ENCODE measurements around the gene BCKDK. TPM values are rescaled to one million over a fixed set of nuclear protein-coding genes. Genes with fewer than 3 reads are reported as not detected.

The BCKDK gene
- total RNA-seq, 1 experiment from 2014 or later: 58.3 TPM

GRCh38 chr16:31108035-31108793 lies at the start of gene BCKDK (continued):
- TF ChIP-seq, protein P1, sequence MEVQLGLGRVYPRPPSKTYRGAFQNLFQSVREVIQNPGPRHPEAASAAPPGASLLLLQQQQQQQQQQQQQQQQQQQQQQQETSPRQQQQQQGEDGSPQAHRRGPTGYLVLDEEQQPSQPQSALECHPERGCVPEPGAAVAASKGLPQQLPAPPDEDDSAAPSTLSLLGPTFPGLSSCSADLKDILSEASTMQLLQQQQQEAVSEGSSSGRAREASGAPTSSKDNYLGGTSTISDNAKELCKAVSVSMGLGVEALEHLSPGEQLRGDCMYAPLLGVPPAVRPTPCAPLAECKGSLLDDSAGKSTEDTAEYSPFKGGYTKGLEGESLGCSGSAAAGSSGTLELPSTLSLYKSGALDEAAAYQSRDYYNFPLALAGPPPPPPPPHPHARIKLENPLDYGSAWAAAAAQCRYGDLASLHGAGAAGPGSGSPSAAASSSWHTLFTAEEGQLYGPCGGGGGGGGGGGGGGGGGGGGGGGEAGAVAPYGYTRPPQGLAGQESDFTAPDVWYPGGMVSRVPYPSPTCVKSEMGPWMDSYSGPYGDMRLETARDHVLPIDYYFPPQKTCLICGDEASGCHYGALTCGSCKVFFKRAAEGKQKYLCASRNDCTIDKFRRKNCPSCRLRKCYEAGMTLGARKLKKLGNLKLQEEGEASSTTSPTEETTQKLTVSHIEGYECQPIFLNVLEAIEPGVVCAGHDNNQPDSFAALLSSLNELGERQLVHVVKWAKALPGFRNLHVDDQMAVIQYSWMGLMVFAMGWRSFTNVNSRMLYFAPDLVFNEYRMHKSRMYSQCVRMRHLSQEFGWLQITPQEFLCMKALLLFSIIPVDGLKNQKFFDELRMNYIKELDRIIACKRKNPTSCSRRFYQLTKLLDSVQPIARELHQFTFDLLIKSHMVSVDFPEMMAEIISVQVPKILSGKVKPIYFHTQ (CRISPR knock-in tag; IDR thresholded peaks at IDR 0.05): no peak

- Mint-ChIP-seq H3K36me3 (peaks cover 26% of the 10 kb centered on the region), H3K27me3 (ENCODE audit: low read depth) (no peaks in the 10 kb centered on the region), H3K27ac (no peak overlapping the region), H3K4me3 (no peak overlapping the region), H3K9me3 (no peaks in the 10 kb centered on the region), H3K4me1 (no peaks in the 10 kb centered on the region)
- ATAC-seq (no peak), DNase-seq (ENCODE audit: low spot score) (no peak)
- CTCF ChIA-PET: interaction anchor here (1.1 to 1.5 kb wide), 2 partner anchors 19 to 76 kb away, joined by 4 to 6 read pairs; partner anchors contain the start of gene HSD3B7
- TF ChIP-seq, protein P2, sequence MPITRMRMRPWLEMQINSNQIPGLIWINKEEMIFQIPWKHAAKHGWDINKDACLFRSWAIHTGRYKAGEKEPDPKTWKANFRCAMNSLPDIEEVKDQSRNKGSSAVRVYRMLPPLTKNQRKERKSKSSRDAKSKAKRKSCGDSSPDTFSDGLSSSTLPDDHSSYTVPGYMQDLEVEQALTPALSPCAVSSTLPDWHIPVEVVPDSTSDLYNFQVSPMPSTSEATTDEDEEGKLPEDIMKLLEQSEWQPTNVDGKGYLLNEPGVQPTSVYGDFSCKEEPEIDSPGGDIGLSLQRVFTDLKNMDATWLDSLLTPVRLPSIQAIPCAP (CRISPR knock-in tag; IDR thresholded peaks at IDR 0.05): no peak
- TF ChIP-seq, protein P3, sequence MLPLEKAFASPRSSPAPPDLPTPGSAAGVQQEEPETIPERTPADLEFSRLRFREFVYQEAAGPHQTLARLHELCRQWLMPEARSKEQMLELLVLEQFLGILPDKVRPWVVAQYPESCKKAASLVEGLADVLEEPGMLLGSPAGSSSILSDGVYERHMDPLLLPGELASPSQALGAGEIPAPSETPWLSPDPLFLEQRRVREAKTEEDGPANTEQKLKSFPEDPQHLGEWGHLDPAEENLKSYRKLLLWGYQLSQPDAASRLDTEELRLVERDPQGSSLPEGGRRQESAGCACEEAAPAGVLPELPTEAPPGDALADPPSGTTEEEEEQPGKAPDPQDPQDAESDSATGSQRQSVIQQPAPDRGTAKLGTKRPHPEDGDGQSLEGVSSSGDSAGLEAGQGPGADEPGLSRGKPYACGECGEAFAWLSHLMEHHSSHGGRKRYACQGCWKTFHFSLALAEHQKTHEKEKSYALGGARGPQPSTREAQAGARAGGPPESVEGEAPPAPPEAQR (CRISPR knock-in tag; IDR thresholded peaks at IDR 0.05): no peak
- TF ChIP-seq, protein P4, sequence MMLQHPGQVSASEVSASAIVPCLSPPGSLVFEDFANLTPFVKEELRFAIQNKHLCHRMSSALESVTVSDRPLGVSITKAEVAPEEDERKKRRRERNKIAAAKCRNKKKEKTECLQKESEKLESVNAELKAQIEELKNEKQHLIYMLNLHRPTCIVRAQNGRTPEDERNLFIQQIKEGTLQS (CRISPR knock-in tag; conservative IDR thresholded peaks at IDR 0.05): no peak
- TF ChIP-seq NR2C2 (CRISPR knock-in tag; IDR thresholded peaks at IDR 0.05) (no peak), ZNF219 (CRISPR knock-in tag; IDR thresholded peaks at IDR 0.05; ENCODE audit: borderline replicate concordance) (no peak)
- TF ChIP-seq, protein P5, sequence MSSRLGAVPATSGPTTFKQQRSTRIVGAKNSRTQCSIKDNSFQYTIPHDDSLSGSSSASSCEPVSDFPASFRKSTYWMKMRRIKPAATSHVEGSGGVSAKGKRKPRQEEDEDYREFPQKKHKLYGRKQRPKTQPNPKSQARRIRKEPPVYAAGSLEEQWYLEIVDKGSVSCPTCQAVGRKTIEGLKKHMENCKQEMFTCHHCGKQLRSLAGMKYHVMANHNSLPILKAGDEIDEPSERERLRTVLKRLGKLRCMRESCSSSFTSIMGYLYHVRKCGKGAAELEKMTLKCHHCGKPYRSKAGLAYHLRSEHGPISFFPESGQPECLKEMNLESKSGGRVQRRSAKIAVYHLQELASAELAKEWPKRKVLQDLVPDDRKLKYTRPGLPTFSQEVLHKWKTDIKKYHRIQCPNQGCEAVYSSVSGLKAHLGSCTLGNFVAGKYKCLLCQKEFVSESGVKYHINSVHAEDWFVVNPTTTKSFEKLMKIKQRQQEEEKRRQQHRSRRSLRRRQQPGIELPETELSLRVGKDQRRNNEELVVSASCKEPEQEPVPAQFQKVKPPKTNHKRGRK (CRISPR knock-in tag; IDR thresholded peaks at IDR 0.05; ENCODE audit: borderline replicate concordance): no peak
- TF ChIP-seq, protein P6, sequence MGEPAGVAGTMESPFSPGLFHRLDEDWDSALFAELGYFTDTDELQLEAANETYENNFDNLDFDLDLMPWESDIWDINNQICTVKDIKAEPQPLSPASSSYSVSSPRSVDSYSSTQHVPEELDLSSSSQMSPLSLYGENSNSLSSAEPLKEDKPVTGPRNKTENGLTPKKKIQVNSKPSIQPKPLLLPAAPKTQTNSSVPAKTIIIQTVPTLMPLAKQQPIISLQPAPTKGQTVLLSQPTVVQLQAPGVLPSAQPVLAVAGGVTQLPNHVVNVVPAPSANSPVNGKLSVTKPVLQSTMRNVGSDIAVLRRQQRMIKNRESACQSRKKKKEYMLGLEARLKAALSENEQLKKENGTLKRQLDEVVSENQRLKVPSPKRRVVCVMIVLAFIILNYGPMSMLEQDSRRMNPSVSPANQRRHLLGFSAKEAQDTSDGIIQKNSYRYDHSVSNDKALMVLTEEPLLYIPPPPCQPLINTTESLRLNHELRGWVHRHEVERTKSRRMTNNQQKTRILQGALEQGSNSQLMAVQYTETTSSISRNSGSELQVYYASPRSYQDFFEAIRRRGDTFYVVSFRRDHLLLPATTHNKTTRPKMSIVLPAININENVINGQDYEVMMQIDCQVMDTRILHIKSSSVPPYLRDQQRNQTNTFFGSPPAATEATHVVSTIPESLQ (CRISPR knock-in tag; IDR thresholded peaks at IDR 0.05): no peak
- POLR2A ChIA-PET: no interaction called here
Measured at GRCh38 chr16:31061126-31061812, 46.9 kb upstream of the BCKDK start.

- H3K9me3 Mint-ChIP-seq: no peaks in the 10 kb centered on the region
- H3K4me3 Mint-ChIP-seq: no peak overlapping the region
- no peak for DNase-seq (ENCODE audit: low spot score)
- no peaks in the 10 kb centered on the region for H3K27me3 Mint-ChIP-seq (ENCODE audit: low read depth)
- ChIA-PET CTCF (interaction anchor here (1.5 kb wide), 1 partner anchor 19 kb away, joined by 6 read pairs; no protein-coding TSS in a partner anchor), POLR2A (interaction anchor here (0.7 kb wide), 1 partner anchor 403 kb away, joined by 4 read pairs; no protein-coding TSS in a partner anchor)
- H3K36me3 Mint-ChIP-seq: peaks cover 26% of the 10 kb centered on the region
- no peak for ATAC-seq
- H3K4me1 Mint-ChIP-seq: no peaks in the 10 kb centered on the region
- H3K27ac Mint-ChIP-seq: no peak overlapping the region
- TF ChIP-seq RELA (CRISPR knock-in tag; IDR thresholded peaks at IDR 0.05; ENCODE audit: borderline replicate concordance): no peak
- TF ChIP-seq ETV6 (CRISPR knock-in tag; IDR thresholded peaks at IDR 0.05): no peak
- TF ChIP-seq ZNF219 (CRISPR knock-in tag; IDR thresholded peaks at IDR 0.05; ENCODE audit: borderline replicate concordance): no peak
- no peak for TF ChIP-seq MXD4 (CRISPR knock-in tag; IDR thresholded peaks at IDR 0.05; ENCODE audit: borderline replicate concordance)
- TF ChIP-seq ZNF396 (CRISPR knock-in tag; IDR thresholded peaks at IDR 0.05; ENCODE audit: borderline replicate concordance): no peak
- no peak for TF ChIP-seq HMGA2 (CRISPR knock-in tag; IDR thresholded peaks at IDR 0.05)
- TF ChIP-seq CREM (CRISPR knock-in tag; IDR thresholded peaks at IDR 0.05): no peak
- no peak for TF ChIP-seq ZNF532 (CRISPR knock-in tag; IDR thresholded peaks at IDR 0.05; ENCODE audit: borderline replicate concordance)
- TF ChIP-seq FOXJ3 (CRISPR knock-in tag; IDR thresholded peaks at IDR 0.05; ENCODE audit: borderline replicate concordance): no peak
Measured at GRCh38 chr16:31061813-31062440, 46.3 kb upstream of the BCKDK start.

Data from WTC11 (cell line).